ENCODE measurements around the gene RASIP1.
A peak's percentile ranks its signal among the peaks of the same experiment; 100 is the strongest.

DNA sequence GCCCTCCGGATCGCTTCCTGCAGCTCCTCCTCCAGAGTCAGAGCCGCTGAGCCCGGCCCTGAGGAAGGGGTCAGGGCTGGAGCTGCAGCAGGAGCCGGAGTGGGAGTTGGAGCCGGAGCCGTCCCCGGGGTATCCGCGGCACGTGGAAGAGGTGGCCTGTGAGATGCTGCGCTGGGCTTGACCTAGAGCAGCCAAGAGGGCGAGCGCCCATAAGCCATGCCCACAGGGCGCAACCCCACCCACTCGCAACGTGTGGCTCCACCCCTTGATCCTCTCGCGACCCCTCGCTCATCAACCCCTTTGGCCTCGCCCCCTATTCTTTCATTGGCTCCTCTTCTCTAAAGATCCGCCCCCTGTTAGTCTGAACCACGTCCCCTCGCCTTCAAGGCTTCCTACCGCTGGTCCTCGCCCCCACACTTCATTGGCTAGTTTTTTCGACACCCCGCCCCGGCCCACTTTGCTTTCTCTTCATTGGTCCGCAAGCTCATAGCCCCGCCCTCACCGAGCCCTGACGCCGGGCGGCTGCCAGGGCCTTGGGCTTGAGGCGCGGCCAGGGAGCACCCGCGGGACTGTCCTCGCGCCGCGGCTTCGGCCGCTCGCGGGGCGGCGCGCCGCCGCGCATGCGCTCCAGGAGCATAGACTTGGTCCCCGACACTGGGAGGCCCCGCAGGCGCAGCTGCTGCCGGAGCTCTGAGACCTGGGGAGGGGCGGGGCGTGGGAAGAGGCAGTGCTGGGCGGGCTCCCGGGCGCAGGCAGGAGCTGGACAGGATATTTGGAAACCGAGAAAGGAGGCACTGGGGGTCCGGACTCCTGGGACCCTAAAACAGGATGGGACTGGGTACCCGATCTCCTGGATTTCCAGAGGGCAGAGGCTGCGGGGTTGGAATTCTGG, 26.3 kb downstream of the RASIP1 start:
- TF ChIP-seq, protein P1, sequence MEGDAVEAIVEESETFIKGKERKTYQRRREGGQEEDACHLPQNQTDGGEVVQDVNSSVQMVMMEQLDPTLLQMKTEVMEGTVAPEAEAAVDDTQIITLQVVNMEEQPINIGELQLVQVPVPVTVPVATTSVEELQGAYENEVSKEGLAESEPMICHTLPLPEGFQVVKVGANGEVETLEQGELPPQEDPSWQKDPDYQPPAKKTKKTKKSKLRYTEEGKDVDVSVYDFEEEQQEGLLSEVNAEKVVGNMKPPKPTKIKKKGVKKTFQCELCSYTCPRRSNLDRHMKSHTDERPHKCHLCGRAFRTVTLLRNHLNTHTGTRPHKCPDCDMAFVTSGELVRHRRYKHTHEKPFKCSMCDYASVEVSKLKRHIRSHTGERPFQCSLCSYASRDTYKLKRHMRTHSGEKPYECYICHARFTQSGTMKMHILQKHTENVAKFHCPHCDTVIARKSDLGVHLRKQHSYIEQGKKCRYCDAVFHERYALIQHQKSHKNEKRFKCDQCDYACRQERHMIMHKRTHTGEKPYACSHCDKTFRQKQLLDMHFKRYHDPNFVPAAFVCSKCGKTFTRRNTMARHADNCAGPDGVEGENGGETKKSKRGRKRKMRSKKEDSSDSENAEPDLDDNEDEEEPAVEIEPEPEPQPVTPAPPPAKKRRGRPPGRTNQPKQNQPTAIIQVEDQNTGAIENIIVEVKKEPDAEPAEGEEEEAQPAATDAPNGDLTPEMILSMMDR (IDR thresholded peaks at IDR 0.05): peak in 1 of 6 experiments; percentile 4
- peak; percentile 79 to 92 for TF ChIP-seq POLR2A (IDR thresholded peaks at IDR 0.05)

Data from Peyer's patch (tissue), 4 donors.